Neural cell (in vitro differentiated cells): ENCODE results near the gene BICRA. TPM values are rescaled to one million over a fixed set of nuclear protein-coding genes. Genes with fewer than 3 reads are reported as not detected.

Experiments
- H2AFZ ChIP-seq: fragments of 200-600, 300-800 bp; sonication (generic), shearing (Covaris generic); 2 replicates; pipeline ENCODE4 v1.6.0; 2014; ENCODE audit warnings: low read depth, mild to moderate bottlenecking, antibody characterized with exemption, low read length, moderate library complexity
- H3F3A ChIP-seq: fragments of 200-600 bp; shearing (Covaris generic); 2 replicates; pipeline ENCODE4 v1.6.1; 2016; ENCODE audit warnings: mild to moderate bottlenecking, moderate library complexity, mixed read lengths, antibody characterized with exemption, low read length; ENCODE audit not compliant: insufficient read depth, poor library complexity, severe bottlenecking
- H3K27ac ChIP-seq: fragments of 200-600, 300-800 bp; sonication (generic), shearing (Covaris generic); 2 replicates; pipeline ENCODE4 v1.5.1; 2014; ENCODE audit warnings: mild to moderate bottlenecking, low read length, moderate library complexity
- H3K27me3 ChIP-seq: fragments of 300-800, 200-600 bp; sonication (generic), shearing (Covaris generic); 2 replicates; pipeline ENCODE4 v1.6.0; 2014; ENCODE audit warnings: mild to moderate bottlenecking, low read depth, low read length, moderate library complexity; ENCODE audit not compliant: insufficient read depth
- H3K36me3 ChIP-seq: fragments of 300-800, 200-600 bp; sonication (generic), shearing (Covaris generic); 2 replicates; pipeline ENCODE4 v1.5.1; 2014; ENCODE audit warnings: mild to moderate bottlenecking, antibody characterized with exemption, low read length, moderate library complexity; ENCODE audit not compliant: insufficient read depth
- H3K4me2 ChIP-seq: fragments of 300-800, 200-600 bp; sonication (generic), shearing (Covaris generic); 2 replicates; pipeline ENCODE4 v1.6.0; 2014; ENCODE audit warnings: mild to moderate bottlenecking, low read length
- H3K4me3 ChIP-seq: fragments of 300-800, 200-600 bp; sonication (generic), shearing (Covaris generic); 2 replicates; pipeline ENCODE4 v1.5.1; 2014; ENCODE audit warnings: mild to moderate bottlenecking, low read length, moderate library complexity
- H3K79me2 ChIP-seq: fragments of 200-600 bp; shearing (Covaris generic); replicated peaks from 2 replicates; pipeline ENCODE4 v1.6.0; 2014; ENCODE audit warnings: mild to moderate bottlenecking, low read length, moderate library complexity; ENCODE audit not compliant: insufficient read depth
- H3K9ac ChIP-seq: fragments of 300-800, 200-600 bp; sonication (generic), shearing (Covaris generic); 2 replicates; pipeline ENCODE4 v1.6.1; 2016; ENCODE audit warnings: mild to moderate bottlenecking, low read length, mixed read lengths
- H3K9me2 ChIP-seq: fragments of 200-600 bp; shearing (Covaris generic); 2 replicates; pipeline ENCODE4 v1.6.1; 2016; ENCODE audit warnings: mild to moderate bottlenecking, low read length, mixed read lengths; ENCODE audit not compliant: insufficient read depth
- H3K9me3 ChIP-seq: fragments of 200-600, 300-800 bp; sonication (generic), shearing (Covaris generic); 2 replicates; pipeline ENCODE4 v1.6.1; 2016; ENCODE audit warnings: mild to moderate bottlenecking, mixed run types, low read length, moderate library complexity, mixed read lengths
- H4K20me1 ChIP-seq: fragments of 200-600 bp; shearing (Covaris generic); 2 replicates; pipeline ENCODE4 v1.6.1; 2016; ENCODE audit warnings: mild to moderate bottlenecking, mixed run types; ENCODE audit not compliant: insufficient read depth
- CTCF ChIP-seq: fragments of 450-650 bp; IDR thresholded peaks from 2 replicates; pipeline ENCODE4 v1.5.1; 2014; ENCODE audit warnings: antibody characterized with exemption, mild to moderate bottlenecking, moderate library complexity; ENCODE audit not compliant: poor library complexity, severe bottlenecking
- EP300 ChIP-seq: fragments of 450-650 bp; conservative IDR thresholded peaks from 2 replicates; pipeline ENCODE4 v1.6.1; 2014; ENCODE audit warnings: antibody characterized with exemption, mild to moderate bottlenecking, moderate library complexity; ENCODE audit not compliant: poor library complexity, severe bottlenecking
- EZH2 ChIP-seq: fragments of 200-600, 300-800 bp; shearing (Covaris generic), sonication (generic); IDR thresholded peaks from 2 replicates; pipeline ENCODE4 v1.6.1; 2014; ENCODE audit warnings: antibody characterized with exemption, low read length, borderline replicate concordance, mild to moderate bottlenecking; ENCODE audit not compliant: insufficient read depth, poor library complexity, severe bottlenecking
- MXI1 ChIP-seq: fragments of 450-650 bp; conservative IDR thresholded peaks from 2 replicates; pipeline ENCODE4 v1.6.1; 2014; ENCODE audit warnings: antibody characterized with exemption, mild to moderate bottlenecking; ENCODE audit not compliant: poor library complexity, severe bottlenecking
- POLR2AphosphoS5 ChIP-seq: IDR thresholded peaks from 2 replicates; pipeline ENCODE4 v1.6.1; 2012
- RAD21 ChIP-seq: fragments of 450-650 bp; conservative IDR thresholded peaks from 2 replicates; pipeline ENCODE4 v1.6.1; 2014; ENCODE audit warnings: antibody characterized with exemption, mild to moderate bottlenecking, moderate library complexity
- REST ChIP-seq: IDR thresholded peaks from 2 replicates; pipeline ENCODE4 v1.6.1; 2012; ENCODE audit warnings: borderline replicate concordance
- SMC3 ChIP-seq: fragments of 450-650 bp; conservative IDR thresholded peaks from 2 replicates; pipeline ENCODE4 v1.6.1; 2014; ENCODE audit warnings: antibody characterized with exemption, mild to moderate bottlenecking, moderate library complexity; ENCODE audit not compliant: poor library complexity
- TAF1 ChIP-seq: IDR thresholded peaks from 2 replicates; pipeline ENCODE4 v1.6.1; 2012; ENCODE audit warnings: low read depth
- polyA plus RNA-seq: library from polyadenylated mRNA; depleted of rRNA; stranded (reverse); fragments of >200 nt; gene quantifications from 2 replicates; pipeline ENCODE4 v1.2.3, GENCODE V29; 2014

Gene BICRA
- polyA plus RNA-seq, 1 donor from 2014 or later, result 0.11 TPM

- H3K27me3 ChIP-seq, result no peaks in the 10 kb centered on the region
- H4K20me1 ChIP-seq, result peaks cover 5% of the 10 kb centered on the region
- TF ChIP-seq POLR2AphosphoS5, result no peak
- no peak for TF ChIP-seq MXI1
- TF ChIP-seq REST, result no peak
- TF ChIP-seq RAD21, result no peak
- no peak for TF ChIP-seq EZH2
- no peak for TF ChIP-seq EP300
- no peak for TF ChIP-seq SMC3
- TF ChIP-seq TAF1, result no peak
- no peak for TF ChIP-seq CTCF
- H3K79me2 ChIP-seq, result peaks cover 63% of the 10 kb centered on the region
- H3K9me3 ChIP-seq, result no peaks in the 10 kb centered on the region
- no peaks in the 10 kb centered on the region for H3F3A ChIP-seq
- H2AFZ ChIP-seq, result no peak overlapping the region
- no peak overlapping the region for H3K4me3 ChIP-seq
- no peaks in the 10 kb centered on the region for H3K36me3 ChIP-seq
- no peak overlapping the region for H3K9ac ChIP-seq
- H3K4me2 ChIP-seq, result no peak overlapping the region
- no peaks in the 10 kb centered on the region for H3K9me2 ChIP-seq
- no peak overlapping the region for H3K27ac ChIP-seq
These were observed 9.8 kb downstream of the BICRA start for GRCh38 chr19:47618771-47619170.

DNA sequence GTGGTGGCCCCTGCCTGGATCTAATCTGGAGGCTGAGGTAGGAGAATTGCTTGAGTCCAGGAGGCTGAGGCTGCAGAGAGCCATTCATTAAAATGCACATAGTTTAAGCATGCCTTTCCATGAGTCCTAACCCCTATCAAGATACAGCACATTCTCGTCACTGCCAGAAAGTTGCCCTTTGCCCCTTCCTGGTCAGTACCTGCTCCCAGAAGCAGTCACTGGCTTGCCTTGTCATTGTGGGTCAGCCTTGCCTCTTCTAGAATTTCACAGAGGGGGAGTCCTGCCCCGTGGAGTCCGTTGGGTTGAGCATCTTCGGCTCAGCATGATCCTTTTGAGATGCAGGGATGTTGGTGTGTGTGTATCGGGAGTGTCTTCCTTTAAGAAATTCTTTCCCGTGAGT is 10.8 kb downstream of the BICRA start:
- Histone ChIP-seq H3K27ac (no peak overlapping the region), H3K36me3 (no peaks in the 10 kb centered on the region), H3K9me3 (no peaks in the 10 kb centered on the region), H3K4me2 (no peak overlapping the region), H3K79me2 (peaks cover 58% of the 10 kb centered on the region), H3K4me3 (no peak overlapping the region), H3K27me3 (no peaks in the 10 kb centered on the region), H3F3A (no peaks in the 10 kb centered on the region), H3K9me2 (no peaks in the 10 kb centered on the region), H4K20me1 (peaks cover 5% of the 10 kb centered on the region), H3K9ac (no peak overlapping the region), H2AFZ (no peak overlapping the region)
- TF ChIP-seq EZH2, result no peak
